Activated CD8-positive, alpha-beta T cell treated with anti-CD3 and anti-CD28 coated beads, Interleukin-2, amount 10 ng/mL, durations not matched to agents 7 days and 5 days (primary cell): ENCODE measurements around the gene CDH4. TPM values are rescaled to one million over a fixed set of nuclear protein-coding genes. Genes with fewer than 3 reads are reported as not detected.

Experiments used
- ATAC-seq: fragments of 150-1000 bp; cut with Tn5 transposase; one replicate; pipeline ENCODE4 v1.10.0; 2021; ENCODE audit warnings: moderate library complexity
- CTCF ChIA-PET: fragments of 350-600 bp; sonication (Branson Sonifier 250); formaldehyde crosslinking; loops from one replicate; lab custom pipeline; 2021; ENCODE audit warnings: antibody characterized with exemption; lab: Charles Lee
- POLR2A ChIA-PET: fragments of 350-600 bp; sonication (Branson Sonifier 250); formaldehyde crosslinking; loops from one replicate; lab custom pipeline; 2021; ENCODE audit warnings: antibody characterized with exemption; lab: Charles Lee
- DNase-seq: peaks from one replicate; pipeline ENCODE4 v3.0.0-alpha.2; 2020
- H3K27ac Mint-ChIP-seq: one replicate; pipeline ENCODE4 v1.8.0; 2021; ENCODE audit warnings: mild to moderate bottlenecking, mixed read lengths
- H3K27me3 Mint-ChIP-seq: one replicate; pipeline ENCODE4 v1.8.0; 2021; ENCODE audit warnings: low read depth, mixed read lengths
- H3K36me3 Mint-ChIP-seq: one replicate; pipeline ENCODE4 v1.8.0; 2021; ENCODE audit warnings: low read depth, mixed read lengths
- H3K4me1 Mint-ChIP-seq: one replicate; pipeline ENCODE4 v1.8.0; 2021; ENCODE audit warnings: low read depth, mixed read lengths
- H3K4me3 Mint-ChIP-seq: one replicate; pipeline ENCODE4 v1.8.0; 2021; ENCODE audit warnings: mild to moderate bottlenecking, mixed read lengths
- H3K9me3 Mint-ChIP-seq: one replicate; pipeline ENCODE4 v1.8.0; 2022; ENCODE audit warnings: mixed read lengths; ENCODE audit not compliant: insufficient read depth
- total RNA-seq, 2 experiments: library from RNA; stranded (reverse); gene quantifications; one replicate each; pipeline ENCODE4 v1.2.3, GENCODE V29; 2021

CDH4 gene
- total RNA-seq, 2 experiments from 2014 or later, result 0.05 to 0.13 TPM

DNA sequence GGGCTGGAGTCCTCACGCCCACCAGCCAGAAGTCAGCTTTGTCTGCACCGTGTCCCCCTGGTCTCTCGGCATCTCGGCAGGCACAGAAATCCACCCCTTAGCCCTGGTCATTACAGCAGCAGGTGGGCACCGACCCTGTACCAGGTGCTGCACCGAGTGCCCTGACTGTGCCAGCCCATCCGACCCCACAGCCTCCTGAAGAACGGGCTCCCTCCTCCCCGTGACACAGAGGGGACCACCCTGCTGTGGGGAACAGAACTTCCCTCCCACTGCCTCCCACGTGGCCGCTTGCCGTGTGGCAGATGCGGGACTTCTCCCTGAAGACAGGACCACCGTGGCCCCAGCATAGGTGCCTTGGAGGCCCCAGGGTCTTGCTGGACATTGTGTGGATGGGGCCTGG is 652.4 kb downstream of the CDH4 start:
- Mint-ChIP-seq H3K36me3 (no peaks in the 10 kb centered on the region), H3K9me3 (no peaks in the 10 kb centered on the region), H3K4me3 (no peak overlapping the region), H3K4me1 (peaks cover 5% of the 10 kb centered on the region), H3K27me3 (no peaks in the 10 kb centered on the region), H3K27ac (no peak overlapping the region)
- ChIA-PET POLR2A (no interaction called here), CTCF (no interaction called here)
- no peak for ATAC-seq
- DNase-seq, result no peak

DNA sequence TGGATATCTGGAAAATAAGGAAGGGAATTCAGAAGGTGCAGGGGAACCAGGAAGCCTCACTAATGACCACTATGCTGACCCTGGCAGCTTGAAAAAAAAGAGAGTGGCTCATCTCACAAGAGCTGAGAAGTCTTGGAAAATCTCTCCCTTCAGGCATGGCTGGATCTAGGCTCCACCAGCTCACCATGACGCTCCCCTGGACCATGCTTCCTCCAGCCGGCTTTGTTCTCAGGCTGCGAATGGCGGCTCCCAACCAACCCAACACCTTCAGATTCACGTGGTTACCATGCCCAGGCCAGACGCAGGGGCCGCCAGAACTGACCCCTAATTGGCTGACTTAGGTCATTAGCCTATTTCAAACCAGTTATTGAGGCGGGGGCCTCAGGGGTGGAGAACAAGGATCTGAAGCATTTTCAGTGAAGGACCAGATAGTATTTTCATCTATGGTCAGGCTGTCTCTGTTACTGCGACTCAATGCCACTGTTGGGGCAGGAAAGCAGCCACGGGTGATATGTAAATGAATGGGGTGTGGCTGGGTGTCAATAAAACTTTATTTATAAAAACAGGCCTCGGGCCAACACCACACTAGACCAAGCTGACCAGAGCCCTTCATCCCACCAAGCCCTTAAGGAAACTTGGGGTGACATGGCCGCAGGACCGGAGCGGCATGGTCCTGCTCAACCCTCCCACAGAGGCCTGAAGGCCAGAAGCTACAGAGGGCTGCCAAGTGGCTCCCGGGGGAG is 653.9 kb downstream of the CDH4 start:
- POLR2A ChIA-PET, result no interaction called here
- peaks cover 4% of the 10 kb centered on the region for H3K27me3 Mint-ChIP-seq
- ATAC-seq, result no peak

DNA sequence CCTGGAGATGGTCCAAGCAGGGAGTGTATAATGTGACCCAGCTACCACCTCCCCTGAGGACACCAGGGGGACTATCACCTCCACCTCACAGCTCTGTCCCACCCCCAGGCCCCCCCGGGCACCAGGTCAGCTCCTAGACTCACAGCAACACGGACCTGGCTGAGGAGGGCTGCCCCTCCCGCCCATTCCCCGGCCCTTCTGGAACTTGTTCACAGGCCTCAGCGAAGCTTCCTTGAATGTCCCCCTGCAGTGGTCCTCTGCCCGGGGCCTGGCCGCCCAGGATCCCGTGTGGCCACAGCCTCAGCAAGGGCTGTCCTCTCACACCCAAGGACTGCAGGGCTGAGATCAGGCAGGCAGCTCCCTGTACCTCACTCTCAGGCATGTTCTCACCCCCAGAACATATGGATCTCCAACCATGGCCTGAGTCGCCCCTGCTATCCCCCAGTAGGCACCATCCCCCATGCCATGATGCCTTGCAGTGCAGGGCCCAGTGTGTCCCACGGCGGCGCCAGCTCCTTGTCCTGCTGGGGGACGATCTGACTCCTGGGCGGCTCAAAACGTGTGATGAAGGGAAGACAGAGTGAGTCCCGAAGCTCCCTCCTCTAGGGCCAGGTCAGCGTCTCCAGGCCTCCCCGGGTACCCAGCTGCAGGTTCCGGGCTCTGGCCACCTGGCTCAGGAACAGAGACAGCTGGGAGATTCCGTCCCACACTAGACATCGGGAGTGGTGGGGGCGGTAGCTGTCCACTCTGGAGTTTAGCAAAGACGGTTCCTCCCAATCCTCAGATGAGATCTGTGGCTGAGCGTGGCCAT is 655.2 kb downstream of the CDH4 start:
- Mint-ChIP-seq H3K36me3 (no peaks in the 10 kb centered on the region), H3K27ac (no peak overlapping the region), H3K27me3 (peaks cover 8% of the 10 kb centered on the region), H3K9me3 (no peaks in the 10 kb centered on the region), H3K4me3 (no peak overlapping the region), H3K4me1 (peaks cover 7% of the 10 kb centered on the region)
- no peak for ATAC-seq
- ChIA-PET CTCF (interaction anchor here (1.5 kb wide), 1 partner anchor 11 kb away, joined by 3 read pairs; no protein-coding TSS in a partner anchor), POLR2A (no interaction called here)
- DNase-seq, result no peak

More for the DNA sequence above, 653.9 kb downstream of the CDH4 start:
- DNase-seq, result no peak
- Mint-ChIP-seq H3K36me3 (no peaks in the 10 kb centered on the region), H3K4me1 (peaks cover 5% of the 10 kb centered on the region), H3K4me3 (no peak overlapping the region), H3K9me3 (no peaks in the 10 kb centered on the region), H3K27ac (no peak overlapping the region)
- CTCF ChIA-PET, result interaction anchor here (1.5 kb wide), 1 partner anchor 10 kb away, joined by 3 read pairs; no protein-coding TSS in a partner anchor

GRCh38 chr20:61908057-61909026 is 656.3 kb downstream of the CDH4 start:
- DNase-seq, result no peak
- POLR2A ChIA-PET, result no interaction called here
- CTCF ChIA-PET, result no interaction called here
- Mint-ChIP-seq H3K36me3 (no peaks in the 10 kb centered on the region), H3K27ac (no peak overlapping the region), H3K4me1 (peaks cover 17% of the 10 kb centered on the region), H3K9me3 (no peaks in the 10 kb centered on the region), H3K27me3 (peaks cover 8% of the 10 kb centered on the region), H3K4me3 (no peak overlapping the region)
- ATAC-seq, result no peak

DNA sequence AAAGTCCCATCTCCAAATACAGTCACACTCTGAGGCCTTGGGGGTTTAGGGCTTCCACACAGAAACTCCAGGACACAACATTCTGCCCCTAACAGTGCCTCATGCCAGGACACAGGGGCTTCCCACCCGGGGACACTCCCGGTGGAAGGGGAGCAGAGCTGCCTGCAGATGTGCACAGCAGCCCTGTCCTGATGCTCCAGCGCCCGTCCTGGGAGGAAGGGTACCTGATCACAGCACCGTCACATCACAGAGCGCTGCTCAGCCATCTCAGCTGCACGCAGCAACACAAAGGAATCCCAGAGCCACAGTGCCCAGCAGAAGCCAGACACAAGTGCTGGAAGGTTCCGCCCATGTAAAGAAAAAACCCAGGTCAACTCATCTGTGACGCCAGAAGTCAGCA is 657.0 kb downstream of the CDH4 start:
- POLR2A ChIA-PET, result no interaction called here

DNA sequence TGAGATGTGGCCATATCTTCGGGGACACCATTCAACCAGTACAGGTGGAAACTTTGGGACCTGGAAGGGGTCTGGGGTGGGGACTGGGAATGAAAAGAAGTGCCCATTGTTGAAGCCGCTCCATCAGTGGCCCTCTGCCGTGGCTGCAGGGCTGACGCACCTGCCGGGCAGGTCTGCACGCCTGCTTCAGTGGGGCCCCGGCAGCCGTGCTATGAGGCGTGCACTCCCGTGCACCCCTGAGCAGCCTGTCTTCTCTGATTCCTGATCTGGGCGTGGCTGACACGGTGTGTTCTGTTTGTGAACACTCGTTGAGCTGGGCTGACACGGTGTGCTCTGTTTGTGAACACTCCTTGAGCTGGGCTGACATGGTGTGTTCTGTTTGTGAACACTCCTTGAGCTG is 657.8 kb downstream of the CDH4 start:
- no peak overlapping the region for H3K27ac Mint-ChIP-seq
- CTCF ChIA-PET, result no interaction called here
- POLR2A ChIA-PET, result no interaction called here

More for the DNA sequence above, 657.0 kb downstream of the CDH4 start:
- H3K4me3 Mint-ChIP-seq, result no peak overlapping the region
- peaks cover 23% of the 10 kb centered on the region for H3K4me1 Mint-ChIP-seq
- CTCF ChIA-PET, result no interaction called here
- H3K36me3 Mint-ChIP-seq, result no peaks in the 10 kb centered on the region
- H3K27me3 Mint-ChIP-seq, result peaks cover 8% of the 10 kb centered on the region
- no peak overlapping the region for H3K27ac Mint-ChIP-seq
- ATAC-seq (no peak), DNase-seq (no peak)
- no peaks in the 10 kb centered on the region for H3K9me3 Mint-ChIP-seq

GRCh38 chr20:61911824-61912223 is 659.8 kb downstream of the CDH4 start:
- Mint-ChIP-seq H3K4me1 (peaks cover 32% of the 10 kb centered on the region), H3K27me3 (peaks cover 8% of the 10 kb centered on the region), H3K9me3 (no peaks in the 10 kb centered on the region), H3K36me3 (no peaks in the 10 kb centered on the region), H3K4me3 (no peak overlapping the region), H3K27ac (no peak overlapping the region)
- ATAC-seq (no peak), DNase-seq (no peak)
- POLR2A ChIA-PET, result no interaction called here
- CTCF ChIA-PET, result interaction anchor here (1.1 kb wide), 1 partner anchor 25 kb away, joined by 3 read pairs; no protein-coding TSS in a partner anchor

More for the DNA sequence above, 657.8 kb downstream of the CDH4 start:
- ATAC-seq (no peak), DNase-seq (no peak)
- H3K4me1 Mint-ChIP-seq, result peaks cover 31% of the 10 kb centered on the region
- H3K36me3 Mint-ChIP-seq, result no peaks in the 10 kb centered on the region
- H3K27me3 Mint-ChIP-seq, result peaks cover 8% of the 10 kb centered on the region
- no peak overlapping the region for H3K4me3 Mint-ChIP-seq
- H3K9me3 Mint-ChIP-seq, result no peaks in the 10 kb centered on the region

DNA sequence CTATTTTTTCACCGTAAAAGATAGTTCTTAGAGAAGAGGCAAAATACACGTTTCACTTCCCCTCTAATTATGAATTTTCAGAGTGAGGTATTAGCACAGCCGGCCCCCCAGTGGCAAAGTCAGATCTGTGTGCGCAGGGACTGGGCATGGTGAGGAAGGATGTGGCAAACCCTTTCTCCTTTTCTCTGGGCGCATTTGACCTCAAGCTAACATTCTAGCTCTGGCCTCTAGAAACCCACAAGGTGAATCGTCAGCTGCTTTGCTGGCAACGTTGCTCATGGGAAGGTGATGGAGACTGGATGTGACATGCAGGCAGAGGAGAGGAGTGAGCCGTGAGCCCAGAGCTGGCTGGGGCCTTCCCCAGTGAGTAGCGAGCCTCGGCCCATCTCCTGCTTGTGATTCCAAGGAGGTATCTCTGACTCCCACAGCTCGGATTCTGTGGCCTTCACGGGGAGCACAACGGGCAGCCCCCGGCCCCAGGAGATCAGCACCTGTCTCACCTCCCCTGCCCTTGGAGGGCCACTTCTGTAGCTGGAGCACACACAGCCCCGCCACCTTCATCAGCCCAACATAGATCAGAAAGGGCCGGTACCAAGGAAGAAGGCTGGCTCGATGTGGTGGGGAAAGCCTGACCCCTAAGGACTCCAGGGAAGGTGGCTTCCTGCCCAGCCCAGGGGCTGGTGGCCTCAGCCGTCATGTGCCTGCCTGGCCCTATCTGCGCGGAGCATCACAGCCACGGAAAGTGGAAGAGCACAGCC is 660.8 kb downstream of the CDH4 start:
- peaks cover 8% of the 10 kb centered on the region for H3K27me3 Mint-ChIP-seq
- H3K36me3 Mint-ChIP-seq, result no peaks in the 10 kb centered on the region
- H3K4me1 Mint-ChIP-seq, result peaks cover 32% of the 10 kb centered on the region
- DNase-seq (peak; percentile 52), ATAC-seq (peak; percentile 39)
- no peak overlapping the region for H3K4me3 Mint-ChIP-seq
- ChIA-PET CTCF (interaction anchor here (1.1 kb wide), 1 partner anchor 26 kb away, joined by 3 read pairs; no protein-coding TSS in a partner anchor), POLR2A (no interaction called here)
- H3K27ac Mint-ChIP-seq, result peak overlapping the region; percentile 54
- H3K9me3 Mint-ChIP-seq, result no peaks in the 10 kb centered on the region

DNA sequence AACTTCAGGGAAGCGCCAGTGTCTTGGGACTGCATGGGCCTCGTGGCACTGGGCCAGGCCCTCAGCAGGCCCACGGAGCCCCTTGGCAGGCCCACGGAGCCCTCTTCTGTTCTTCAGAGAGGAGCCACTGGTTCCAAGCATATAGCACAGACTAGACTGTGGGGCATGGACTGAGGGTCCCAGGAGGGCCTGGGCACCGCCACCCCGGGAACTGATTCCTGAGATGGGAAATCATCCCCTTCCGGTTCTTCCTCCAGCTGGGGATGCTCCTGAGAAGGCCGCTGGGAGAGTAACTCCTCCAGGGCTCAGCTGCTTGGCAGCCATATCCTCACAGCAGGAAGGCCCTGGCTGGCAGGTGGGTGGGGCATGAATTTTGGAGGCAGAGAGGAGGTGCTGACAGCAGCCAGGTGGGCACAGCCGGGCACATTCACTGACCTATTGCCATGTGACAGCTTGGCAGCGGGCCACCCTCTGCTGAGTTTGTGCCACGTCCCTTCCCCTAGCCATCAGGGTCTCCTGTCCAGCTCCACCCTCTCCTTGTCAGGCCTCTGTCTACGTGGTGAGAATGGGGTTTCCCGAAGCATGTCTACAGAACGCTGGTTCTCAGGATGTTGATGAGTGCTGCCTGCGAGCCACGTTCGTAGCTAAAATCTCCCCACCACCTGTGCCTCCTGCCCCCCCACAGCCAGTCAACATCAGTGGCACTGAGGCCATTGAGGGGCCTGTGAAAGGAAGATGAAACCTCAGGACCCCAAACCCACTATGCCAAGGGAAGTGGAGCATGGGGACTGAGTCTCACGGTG is 661.6 kb downstream of the CDH4 start:
- H3K36me3 Mint-ChIP-seq, result no peaks in the 10 kb centered on the region
- CTCF ChIA-PET, result no interaction called here
- DNase-seq (no peak), ATAC-seq (no peak)
- peaks cover 32% of the 10 kb centered on the region for H3K4me1 Mint-ChIP-seq
- no peak overlapping the region for H3K4me3 Mint-ChIP-seq
- no peak overlapping the region for H3K27ac Mint-ChIP-seq
- POLR2A ChIA-PET, result no interaction called here
- H3K9me3 Mint-ChIP-seq, result no peaks in the 10 kb centered on the region
- peaks cover 8% of the 10 kb centered on the region for H3K27me3 Mint-ChIP-seq

- peaks cover 6% of the 10 kb centered on the region for H3K27me3 Mint-ChIP-seq
- H3K4me1 Mint-ChIP-seq, result peaks cover 32% of the 10 kb centered on the region
- H3K9me3 Mint-ChIP-seq, result no peaks in the 10 kb centered on the region
- POLR2A ChIA-PET, result no interaction called here
- no peaks in the 10 kb centered on the region for H3K36me3 Mint-ChIP-seq
- CTCF ChIA-PET, result no interaction called here
- ATAC-seq (no peak), DNase-seq (no peak)
- H3K27ac Mint-ChIP-seq, result no peak overlapping the region
- no peak overlapping the region for H3K4me3 Mint-ChIP-seq
Measured at GRCh38 chr20:61915101-61915500, 663.0 kb downstream of the CDH4 start.
